ENCODE results near the gene C21orf58.

DNA sequence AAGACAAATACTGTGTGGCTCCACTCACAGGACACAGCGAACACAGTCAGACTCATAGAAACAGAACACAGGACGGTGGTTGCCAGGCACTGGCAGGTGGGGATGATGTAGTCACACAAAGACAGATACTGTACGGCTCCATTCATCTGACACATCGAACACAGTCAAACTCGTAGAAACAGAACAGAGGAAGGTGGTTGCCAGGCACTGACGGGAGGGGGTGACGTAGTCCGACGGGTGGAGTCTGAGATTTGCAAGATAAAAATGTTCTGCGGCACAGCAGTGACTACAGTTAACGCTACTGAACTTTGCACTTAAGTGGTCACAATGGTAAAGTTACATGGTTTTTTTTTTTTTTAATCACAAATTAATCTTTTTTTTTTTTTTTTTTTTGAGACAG lies 18.7 kb downstream of the C21orf58 start:
- TF ChIP-seq, protein P1, sequence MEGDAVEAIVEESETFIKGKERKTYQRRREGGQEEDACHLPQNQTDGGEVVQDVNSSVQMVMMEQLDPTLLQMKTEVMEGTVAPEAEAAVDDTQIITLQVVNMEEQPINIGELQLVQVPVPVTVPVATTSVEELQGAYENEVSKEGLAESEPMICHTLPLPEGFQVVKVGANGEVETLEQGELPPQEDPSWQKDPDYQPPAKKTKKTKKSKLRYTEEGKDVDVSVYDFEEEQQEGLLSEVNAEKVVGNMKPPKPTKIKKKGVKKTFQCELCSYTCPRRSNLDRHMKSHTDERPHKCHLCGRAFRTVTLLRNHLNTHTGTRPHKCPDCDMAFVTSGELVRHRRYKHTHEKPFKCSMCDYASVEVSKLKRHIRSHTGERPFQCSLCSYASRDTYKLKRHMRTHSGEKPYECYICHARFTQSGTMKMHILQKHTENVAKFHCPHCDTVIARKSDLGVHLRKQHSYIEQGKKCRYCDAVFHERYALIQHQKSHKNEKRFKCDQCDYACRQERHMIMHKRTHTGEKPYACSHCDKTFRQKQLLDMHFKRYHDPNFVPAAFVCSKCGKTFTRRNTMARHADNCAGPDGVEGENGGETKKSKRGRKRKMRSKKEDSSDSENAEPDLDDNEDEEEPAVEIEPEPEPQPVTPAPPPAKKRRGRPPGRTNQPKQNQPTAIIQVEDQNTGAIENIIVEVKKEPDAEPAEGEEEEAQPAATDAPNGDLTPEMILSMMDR (conservative IDR thresholded peaks at IDR 0.05; ENCODE audit: low read length), result no peak
- TF ChIP-seq EZH2phosphoT487 (IDR thresholded peaks at IDR 0.05; ENCODE audit: borderline replicate concordance, low read depth, low read length), result no peak

All from OCI-LY7 (cell line).